GM18873 (cell line): ENCODE data around the gene C10orf90.

Experiments used
- ATAC-seq: cut with Tn5 transposase; IDR thresholded peaks from one replicate; pipeline ENCODE4 v1.9.1; 2021; ENCODE audit warnings: mild to moderate bottlenecking, moderate library complexity, moderate number of reproducible peaks; ENCODE audit not compliant: unreplicated experiment, low FRiP score

C10orf90 gene

DNA sequence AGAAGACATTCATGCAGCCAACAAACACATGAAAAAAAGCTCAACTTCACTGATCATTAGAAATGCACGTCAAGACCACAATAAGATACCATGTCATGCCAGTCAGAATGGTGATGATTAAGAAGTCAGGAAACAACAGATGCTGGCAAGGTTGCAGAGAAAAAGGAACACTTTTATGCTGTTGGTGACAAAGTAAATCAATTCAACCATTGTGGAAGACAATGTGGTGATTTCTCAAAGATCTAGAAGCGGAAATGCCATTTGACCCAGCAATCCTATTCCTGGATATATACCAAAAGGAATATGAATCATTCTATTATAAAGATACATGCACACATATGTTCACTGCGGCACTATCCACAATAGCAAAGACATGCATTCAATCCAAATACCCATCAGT is 77.6 kb downstream of the C10orf90 start:
- ATAC-seq, result no peak

DNA sequence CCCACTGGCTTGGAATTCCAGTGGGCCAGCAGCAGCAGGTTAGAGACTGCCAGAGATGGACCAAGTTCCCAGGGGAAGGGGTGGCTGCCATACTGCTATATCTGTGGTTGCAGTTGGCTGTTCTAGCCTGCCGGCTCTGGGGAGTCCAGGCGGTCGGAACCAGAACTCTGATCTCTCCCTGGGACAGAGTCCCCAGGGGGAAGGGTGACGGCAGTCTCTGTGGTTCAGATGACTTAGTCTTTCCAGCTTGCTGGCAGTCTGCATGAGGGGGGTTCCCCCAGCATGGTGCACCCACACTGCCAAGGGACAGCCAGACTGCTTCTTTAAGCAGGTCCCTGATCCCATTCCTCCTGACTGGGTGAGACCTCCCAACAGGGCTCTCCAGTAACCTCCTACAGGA is 82.5 kb downstream of the C10orf90 start:
- ATAC-seq, result no peak

DNA sequence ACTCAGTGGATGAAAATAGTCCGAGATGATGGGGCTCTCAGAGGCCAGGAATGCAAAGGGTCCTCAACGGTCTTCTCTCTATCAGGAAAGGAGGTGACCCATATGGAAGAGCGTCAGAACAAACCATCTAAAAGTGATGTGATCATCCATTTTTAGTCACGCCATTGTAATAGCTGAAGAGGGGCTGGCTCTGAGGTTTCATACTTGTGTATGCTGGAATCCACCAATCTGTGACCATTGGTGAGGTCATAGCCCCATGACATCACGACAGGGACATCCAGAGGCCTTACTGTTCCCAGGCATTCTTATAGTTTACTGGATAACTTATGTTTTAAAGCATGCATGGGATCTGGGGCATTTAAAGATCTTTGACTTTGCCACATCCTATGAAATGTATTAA is 83.6 kb downstream of the C10orf90 start:
- no peak for ATAC-seq

DNA sequence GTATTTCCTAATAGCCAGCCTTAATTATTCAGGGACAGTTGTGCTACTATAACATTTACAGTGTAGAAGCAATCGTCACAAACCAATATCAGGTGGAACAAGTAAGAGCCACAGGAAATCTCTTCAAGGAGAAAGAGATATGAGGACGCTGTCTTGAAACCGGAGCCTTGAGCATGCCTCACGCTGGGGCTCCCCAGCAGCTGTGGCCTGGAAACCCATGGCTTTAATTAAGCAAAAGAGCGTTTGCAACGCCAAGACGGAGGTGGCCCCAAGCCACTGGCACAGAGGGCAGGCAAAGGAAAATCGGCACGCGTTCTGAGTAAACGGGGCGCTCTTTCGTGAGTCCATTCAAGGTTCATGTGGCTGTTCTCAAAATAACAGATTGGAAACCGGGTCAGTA is 84.4 kb downstream of the C10orf90 start:
- ATAC-seq, result no peak

DNA sequence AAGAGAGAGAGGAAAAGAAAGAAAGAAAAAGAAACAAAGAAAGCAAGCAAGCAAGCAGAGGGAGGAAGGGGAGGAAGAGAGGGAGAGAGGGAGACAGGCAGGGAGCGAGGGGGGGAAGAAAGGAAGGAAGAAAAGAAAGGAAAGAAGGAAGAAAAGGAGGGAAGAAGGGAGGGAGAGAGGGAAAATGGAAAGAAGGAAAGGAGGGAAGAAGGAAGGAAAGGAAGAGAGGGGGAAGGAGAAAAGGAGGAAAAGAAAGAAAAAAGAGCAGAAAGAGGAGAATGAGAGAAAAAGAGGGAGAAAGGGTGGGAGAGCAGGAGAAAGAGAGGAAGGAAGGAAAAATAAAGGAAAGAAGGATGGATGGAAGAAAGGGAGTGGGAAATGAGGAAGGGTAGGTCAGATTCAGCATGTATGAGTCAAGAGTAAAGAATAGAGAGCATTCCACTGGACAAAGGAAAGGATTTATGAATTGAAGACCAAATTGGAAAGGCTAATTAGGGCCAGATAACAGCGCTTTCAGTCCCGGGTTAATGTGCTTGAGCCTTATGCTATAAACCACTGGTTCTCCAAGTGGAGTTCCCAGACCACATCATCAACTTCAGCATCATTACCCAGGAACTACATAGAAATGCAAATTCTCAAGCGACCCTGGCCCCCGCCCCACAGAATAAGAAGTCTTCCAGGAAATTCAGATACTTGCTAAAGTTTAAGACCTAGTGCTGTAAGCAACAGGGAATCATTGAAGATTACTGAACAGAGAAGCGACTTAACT is 85.1 kb downstream of the C10orf90 start:
- ATAC-seq, result no peak

DNA sequence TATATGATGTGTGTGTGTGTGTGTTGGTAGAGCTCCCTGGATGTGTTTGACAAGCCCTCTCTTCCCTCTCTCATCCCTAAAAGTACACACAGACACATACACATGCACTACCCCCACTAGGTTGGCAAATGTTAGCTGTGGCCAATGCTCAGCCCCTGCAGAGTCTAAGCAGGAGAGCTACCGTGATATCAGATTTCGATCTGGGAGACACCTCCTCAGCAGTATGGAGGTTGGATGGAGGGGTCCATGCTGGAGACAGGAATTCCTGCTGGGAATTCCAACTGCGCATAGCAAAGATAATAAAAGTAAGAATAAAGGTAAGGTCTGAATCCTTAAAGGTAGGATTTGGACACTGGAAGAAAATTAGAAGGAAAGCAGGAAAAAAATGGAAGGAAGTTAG is 85.7 kb downstream of the C10orf90 start:
- no peak for ATAC-seq

DNA sequence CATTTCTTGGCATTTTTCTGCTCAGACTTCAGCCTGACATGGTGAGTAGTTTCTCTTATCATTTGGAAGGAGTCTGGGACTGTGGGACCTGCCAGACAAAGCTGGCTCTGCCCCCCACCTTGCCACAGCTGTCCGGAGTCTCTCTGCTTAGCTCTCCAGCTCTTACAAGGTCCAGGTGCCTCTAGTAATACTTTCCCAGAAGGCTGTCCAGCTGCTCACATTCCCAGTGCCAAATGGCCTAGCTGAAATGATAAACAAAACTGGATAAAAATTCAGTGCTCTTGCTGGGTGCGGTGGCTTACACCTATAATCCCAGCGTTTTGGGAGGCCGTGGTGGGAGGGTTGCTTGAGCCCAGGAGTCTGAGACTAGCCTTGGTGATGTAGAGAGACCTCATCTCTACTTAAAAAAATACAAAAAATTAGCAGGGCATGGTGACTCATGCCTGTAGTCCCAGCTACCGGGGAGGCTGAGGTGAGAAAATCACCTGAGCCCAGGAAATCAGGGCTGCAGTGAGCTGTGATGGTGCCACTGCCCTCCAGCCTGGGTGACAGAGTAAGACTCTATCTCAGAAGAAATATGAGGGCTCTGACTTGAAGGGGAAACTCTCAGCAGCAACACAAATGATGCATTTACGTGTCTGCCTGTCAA is 86.8 kb downstream of the C10orf90 start:
- ATAC-seq, result no peak

DNA sequence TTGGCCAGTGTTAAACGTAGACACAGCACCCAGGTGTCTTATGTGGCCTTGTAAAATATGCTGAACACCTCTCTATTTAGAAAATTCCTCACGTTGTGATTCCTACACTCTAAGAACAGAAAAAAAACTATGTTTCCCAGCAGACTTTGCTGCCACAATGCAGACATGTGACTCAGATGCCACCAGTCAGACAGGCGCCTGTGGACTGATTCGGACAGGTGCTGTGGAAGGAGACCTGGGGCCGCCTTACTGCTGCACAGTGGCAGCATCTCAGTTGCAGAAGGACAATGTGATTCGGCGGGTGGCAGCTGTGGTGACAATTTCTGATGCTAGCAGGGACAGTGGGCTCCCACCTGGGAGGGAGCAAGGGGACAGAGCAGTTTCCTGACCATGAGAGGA is 88.8 kb downstream of the C10orf90 start:
- no peak for ATAC-seq

DNA sequence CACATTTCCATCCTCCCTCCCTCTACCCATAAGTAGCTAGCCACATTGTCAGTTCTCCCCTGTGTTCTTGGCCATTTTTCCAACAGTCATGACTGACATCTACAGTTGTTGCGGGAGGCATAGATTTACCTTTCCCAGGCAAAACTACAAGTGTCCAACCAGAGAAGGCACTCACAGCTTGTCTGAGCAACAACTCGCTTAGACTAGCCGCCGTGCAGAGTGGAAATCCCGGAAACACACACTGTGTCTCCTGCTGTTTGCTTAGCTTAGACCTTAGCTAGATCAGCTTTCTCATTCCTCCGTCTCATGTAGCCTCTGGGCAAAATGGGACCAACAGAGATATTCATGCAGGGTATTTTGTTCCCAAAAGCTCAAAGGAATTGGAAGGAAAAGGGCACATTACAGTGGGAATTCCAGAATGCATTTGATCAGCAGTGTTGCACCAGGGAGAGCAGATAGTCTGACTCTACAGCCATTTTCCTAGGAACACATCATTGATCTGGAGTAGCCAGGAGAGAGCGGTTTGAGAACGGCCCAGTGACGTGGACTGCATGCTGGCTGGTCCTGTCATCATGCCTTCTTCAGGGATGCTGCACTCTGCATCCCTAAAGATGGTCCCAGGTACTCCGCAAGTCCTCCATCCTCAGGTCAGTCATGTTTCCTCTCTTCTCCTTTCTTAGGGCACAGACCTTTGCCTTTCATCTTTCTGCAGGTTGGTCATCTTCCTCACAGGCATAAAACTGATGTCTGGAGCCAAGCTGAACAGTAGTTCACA is 89.4 kb downstream of the C10orf90 start:
- ATAC-seq, result no peak

DNA sequence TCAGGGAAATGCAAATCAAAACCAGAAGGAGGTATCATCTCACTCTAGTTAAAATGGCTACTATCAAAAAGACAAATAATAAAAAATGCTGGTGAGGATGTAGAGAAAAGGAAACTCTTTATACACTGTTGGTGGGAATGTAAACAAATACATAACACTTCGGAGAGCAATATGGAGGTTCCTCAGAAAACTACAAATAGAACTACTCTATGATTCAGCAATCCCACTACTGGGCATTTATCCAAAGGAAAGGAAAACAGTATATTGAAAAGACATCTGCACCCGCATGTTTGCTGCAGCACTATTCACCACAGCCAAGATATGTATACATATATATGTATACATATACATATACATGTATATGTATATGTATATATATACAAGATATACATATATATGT is 94.2 kb downstream of the C10orf90 start:
- no peak for ATAC-seq

DNA sequence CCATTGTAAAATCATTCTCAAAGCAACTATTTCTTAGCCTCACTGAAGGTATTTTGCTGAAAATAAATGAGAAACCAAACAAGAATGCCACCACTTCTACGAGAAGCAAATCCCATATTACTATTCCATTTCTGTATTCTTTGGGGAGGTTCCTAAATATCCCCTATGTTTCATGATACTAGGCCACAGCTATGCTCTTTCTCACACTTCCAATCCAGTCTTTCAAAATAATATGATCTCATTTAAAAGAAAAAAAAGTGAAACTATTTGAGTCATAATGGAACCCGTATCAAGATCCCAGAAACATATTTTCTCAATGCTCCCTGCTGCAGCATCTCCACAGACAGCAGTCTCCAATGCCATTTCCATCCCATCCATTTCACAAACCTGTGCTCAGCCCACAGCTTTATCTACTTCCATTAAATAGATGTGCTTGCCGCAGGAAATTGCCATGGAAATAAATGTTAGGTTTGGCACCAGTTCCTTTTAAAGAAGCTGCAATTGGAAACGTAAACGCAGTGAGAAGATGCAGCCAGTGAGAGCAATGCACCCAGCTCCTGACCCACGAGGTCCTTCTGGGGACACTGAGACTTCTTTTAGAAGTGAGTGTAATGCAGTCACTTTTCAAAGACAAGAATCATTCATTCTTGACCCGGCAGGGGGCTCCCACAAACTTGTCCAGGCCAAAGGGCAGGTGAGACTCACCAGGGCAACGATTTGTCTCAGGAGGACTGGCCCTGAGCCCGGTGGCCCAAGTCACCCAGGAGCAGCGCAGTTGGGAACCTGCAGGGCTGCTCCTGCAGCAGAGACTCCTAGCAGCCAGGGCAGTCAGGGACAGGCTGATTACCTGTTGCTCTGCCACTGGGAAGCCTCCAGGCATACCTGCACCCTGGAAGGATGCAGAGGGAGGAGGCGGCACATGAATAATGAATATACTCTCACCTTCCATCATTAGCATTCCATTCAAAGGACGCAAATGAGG is 99.6 kb downstream of the C10orf90 start:
- ATAC-seq, result no peak

DNA sequence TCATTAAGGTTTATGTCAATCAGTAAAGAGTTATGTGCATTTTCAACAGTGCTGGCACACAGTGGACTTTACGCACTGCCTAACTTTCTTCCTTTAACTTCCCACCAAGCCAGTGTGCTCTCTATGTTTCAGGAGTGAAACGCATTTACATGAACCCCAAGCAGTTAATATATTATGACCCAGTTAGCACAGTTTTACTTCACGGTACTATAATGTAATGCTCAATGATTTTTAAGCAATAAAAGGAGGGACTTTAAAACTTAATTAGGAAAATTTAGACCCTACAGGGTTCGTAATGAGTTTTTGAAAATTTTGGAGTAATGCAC is 100.3 kb downstream of the C10orf90 start:
- no peak for ATAC-seq

DNA sequence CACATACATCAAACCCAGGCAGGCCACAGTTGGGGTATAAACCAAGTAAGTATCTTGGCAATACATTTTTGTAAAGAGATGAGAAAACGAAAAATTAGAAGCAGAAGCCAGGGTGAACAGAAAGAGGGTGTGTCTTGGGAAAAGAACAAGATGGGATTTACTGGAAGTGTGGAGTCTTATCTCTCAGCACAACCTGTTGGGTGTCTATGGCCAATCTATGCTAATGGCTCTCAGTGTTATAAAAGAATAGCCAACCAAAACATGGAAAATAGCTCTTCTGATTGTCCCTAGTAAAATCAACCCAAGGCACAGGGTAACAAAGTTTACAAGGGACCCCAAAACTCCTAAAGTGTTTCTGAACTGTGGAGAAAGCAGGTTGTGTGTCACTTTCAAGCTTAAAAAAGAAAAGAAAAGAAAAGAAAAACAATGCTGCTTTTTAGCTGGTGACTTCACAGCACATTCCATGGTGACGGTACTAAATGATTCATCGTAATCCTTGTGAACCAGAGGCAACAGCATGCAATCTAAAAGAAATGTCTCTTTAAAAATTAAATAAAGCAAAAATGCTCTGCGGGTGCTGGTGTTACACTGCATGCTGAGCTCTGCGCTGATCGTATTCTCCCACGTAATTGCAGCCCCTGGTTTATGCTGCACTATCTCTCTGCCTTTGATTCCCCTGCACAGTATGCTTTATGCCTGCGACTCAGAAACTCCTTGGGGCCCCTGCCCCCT is 100.8 kb downstream of the C10orf90 start:
- no peak for ATAC-seq

DNA sequence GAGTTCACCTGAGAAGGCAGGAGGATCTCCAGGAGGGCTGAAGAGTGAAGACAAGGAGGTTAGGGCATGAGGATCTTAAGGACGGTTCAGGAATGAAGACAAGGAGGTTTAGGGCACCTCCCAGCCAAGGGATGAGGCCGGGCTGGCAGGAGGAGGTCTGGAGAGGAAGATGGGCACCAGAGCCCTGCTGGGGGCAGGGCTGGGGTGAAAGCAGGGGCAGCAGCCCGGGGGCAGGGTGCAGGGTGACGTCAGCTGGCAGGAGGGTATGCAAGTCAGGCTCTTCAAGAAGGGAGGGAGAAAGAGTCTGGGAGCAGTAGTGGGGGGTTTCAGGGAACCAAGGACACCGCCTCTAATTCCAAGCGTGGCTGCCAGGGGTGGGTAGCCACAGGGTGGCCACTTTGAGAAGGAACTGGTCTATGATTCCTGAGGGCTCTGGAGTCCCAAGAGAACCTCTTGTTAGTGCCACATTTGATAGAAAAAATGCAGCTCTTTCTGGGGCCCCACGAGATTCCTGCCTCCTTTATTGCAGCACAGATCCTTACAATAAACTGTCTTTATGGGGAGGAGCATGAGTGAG is 101.6 kb downstream of the C10orf90 start:
- ATAC-seq, result no peak

DNA sequence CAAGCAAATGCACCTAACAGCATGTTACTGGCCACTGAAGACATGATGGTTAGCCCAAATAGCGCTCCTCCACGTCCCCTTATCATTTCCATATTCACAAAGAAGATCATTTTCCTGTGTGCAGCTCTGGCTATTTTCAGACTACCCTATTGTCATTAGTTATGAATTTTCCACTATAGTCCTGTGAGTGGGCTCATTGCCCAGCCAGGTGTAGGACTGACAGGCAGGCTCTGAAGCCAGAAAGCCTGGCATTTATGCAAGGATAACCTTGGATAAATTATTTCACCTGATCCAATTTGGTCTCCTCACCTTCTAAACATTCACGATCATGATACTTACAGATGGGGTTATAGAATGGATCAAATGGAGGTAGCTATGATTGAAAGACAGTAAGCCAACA is 104.6 kb downstream of the C10orf90 start:
- no peak for ATAC-seq

DNA sequence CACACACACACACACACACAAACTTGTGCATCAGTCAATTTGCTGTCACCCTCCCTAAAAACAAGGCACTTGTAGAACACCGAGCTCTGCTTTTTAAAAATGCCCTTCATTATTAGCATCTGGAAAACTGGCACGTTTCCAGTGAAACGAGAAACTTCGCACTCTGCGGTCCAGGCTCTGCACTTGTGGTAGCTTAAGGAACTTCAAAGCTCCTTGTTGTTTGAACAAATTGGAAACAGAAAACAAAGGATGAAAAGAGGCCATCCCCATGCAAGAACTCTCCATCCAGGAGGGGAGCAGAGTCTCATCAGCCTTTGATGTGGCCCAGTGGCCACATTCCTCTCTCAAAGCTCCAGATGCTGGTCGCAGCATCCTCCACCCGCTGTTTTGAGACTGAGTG is 105.1 kb downstream of the C10orf90 start:
- no peak for ATAC-seq

DNA sequence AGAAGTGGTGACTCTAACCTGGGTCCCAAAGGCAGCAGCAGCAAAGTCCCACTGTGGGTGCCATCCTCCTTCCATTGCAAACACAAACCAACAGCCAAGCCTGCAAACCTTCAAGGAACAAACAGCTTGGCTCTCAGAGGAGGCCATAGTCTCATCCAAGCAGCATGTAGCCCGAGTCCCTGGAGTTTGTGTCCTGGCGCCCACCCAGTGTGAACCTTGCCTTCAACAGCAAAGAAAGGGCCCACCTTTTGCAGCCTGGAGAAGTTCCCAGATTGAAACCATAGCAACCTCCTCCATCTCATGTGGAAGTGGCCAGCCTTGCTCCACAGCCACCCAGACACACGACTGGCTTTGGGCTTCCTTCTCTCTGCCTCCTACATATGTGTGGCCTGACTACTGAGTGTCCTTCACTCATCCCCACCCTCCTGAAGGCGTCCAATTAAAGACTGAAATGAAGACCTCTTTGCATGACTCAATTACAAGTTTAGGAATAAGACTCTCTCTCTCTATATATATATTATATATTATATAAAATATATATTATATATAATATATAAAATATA is 106.1 kb downstream of the C10orf90 start:
- no peak for ATAC-seq

DNA sequence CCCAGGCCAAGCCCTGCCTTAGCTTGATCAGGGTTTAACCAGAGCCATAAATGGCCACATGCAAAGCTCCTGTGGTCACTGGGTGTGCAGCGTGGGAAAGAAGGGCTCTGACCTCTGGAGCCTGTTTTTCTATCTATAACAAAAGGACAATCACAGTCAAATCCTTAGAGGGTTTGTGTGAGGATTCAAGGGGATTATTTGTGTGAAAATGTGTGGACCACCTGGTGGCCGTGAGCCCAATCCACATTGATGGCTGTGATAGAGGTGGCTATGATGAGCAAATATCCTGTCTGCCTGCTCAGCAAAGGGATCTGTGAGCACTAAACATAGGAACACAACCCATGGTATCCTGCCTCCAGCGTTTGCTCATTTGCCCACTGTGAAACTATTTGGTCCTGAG is 107.1 kb downstream of the C10orf90 start:
- no peak for ATAC-seq
